ENCODE data around the gene NDUFS3. TPM values are rescaled to one million over a fixed set of nuclear protein-coding genes. Genes with fewer than 3 reads are reported as not detected.

The NDUFS3 gene
- total RNA-seq, 3 donors from 2014 or later = 150 to 205 (median 197) TPM

DNA sequence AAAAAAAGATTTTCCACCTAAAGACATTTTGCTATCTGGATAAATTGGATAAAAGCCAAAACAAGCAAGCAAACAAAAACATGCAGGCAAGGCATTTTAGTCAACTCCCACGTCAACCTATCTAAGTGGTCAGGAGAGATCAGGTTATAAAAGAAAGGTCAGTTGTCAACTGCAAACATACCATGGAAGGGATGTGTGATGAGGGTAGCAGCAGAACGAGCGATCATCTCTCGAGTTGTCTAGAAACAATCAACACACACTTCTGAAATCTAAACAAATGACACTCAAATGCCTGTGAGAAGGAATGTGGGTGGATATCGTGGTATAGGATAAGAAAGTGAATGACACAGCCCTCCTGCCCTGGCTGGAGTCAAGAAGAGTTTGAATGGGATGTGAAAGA is 52.6 kb downstream of the NDUFS3 start:
- intact Hi-C loops (cut with DNase I, micrococcal nuclease) = no loop called here
- H3K36me3 ChIP-seq (ENCODE audit: low read depth) = peaks cover 2% of the 10 kb centered on the region
- ATAC-seq (no peak), DNase-seq (no peak)
- H3K4me1 ChIP-seq (ENCODE audit: low read depth) = no peaks in the 10 kb centered on the region
- no peak overlapping the region for H3K4me3 ChIP-seq
- TF ChIP-seq, protein P1, sequence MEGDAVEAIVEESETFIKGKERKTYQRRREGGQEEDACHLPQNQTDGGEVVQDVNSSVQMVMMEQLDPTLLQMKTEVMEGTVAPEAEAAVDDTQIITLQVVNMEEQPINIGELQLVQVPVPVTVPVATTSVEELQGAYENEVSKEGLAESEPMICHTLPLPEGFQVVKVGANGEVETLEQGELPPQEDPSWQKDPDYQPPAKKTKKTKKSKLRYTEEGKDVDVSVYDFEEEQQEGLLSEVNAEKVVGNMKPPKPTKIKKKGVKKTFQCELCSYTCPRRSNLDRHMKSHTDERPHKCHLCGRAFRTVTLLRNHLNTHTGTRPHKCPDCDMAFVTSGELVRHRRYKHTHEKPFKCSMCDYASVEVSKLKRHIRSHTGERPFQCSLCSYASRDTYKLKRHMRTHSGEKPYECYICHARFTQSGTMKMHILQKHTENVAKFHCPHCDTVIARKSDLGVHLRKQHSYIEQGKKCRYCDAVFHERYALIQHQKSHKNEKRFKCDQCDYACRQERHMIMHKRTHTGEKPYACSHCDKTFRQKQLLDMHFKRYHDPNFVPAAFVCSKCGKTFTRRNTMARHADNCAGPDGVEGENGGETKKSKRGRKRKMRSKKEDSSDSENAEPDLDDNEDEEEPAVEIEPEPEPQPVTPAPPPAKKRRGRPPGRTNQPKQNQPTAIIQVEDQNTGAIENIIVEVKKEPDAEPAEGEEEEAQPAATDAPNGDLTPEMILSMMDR (IDR thresholded peaks at IDR 0.05) = no peak
- no peaks in the 10 kb centered on the region for H3K9me3 ChIP-seq

Other genes starting within 250 kb of the NDUFS3 start
- gene MYBPC3, start 226.4 kb upstream of the NDUFS3 start, total RNA-seq = 1 to 10 TPM in 1 of 3 donors, under 1 TPM in 2; 0.06 to 1.1 (median 0.09) TPM
- 10 to 100 TPM in 2 of 3 donors, 1 to 10 TPM in 1; 4.9 to 21.0 (median 20.6) TPM for gene SPI1, start 200.5 kb upstream of the NDUFS3 start, total RNA-seq
- 10 to 100 TPM; 14.4 to 30.9 (median 21.4) TPM for gene SLC39A13, start 170.5 kb upstream of the NDUFS3 start, total RNA-seq
- 100 to 1,000 TPM in 1 of 3 donors, 10 to 100 TPM in 2; 70.7 to 115 (median 91.0) TPM for gene PSMC3, start 152.6 kb upstream of the NDUFS3 start, total RNA-seq
- under 1 TPM; 0.41 to 0.96 (median 0.95) TPM for gene RAPSN, start 129.9 kb upstream of the NDUFS3 start, total RNA-seq
- gene CELF1, start 25.9 kb upstream of the NDUFS3 start, total RNA-seq = 100 to 1,000 TPM in 1 of 3 donors, 10 to 100 TPM in 2; 83.7 to 132 (median 94.1) TPM
- 10 to 100 TPM; 20.8 to 36.1 (median 27.1) TPM for gene PTPMT1, start 13.5 kb upstream of the NDUFS3 start, total RNA-seq
- 10 to 100 TPM; 14.1 to 18.2 (median 16.0) TPM for gene KBTBD4, start 104 bp upstream of the NDUFS3 start, total RNA-seq
- gene FAM180B, start 7.6 kb downstream of the NDUFS3 start, total RNA-seq = under 1 TPM in 2 of 3 donors, not detected in 1; 0.36 to 0.51 TPM
- gene C1QTNF4, start 15.3 kb downstream of the NDUFS3 start, total RNA-seq = 1 to 10 TPM in 1 of 3 donors, under 1 TPM in 2; 0.17 to 3.5 (median 0.34) TPM
- 100 to 1,000 TPM in 2 of 3 donors, 10 to 100 TPM in 1; 89.7 to 137 (median 126) TPM for gene MTCH2, start 63.5 kb downstream of the NDUFS3 start, total RNA-seq
- 1 to 10 TPM; 1.6 to 7.4 (median 3.1) TPM for gene AGBL2, start 136.3 kb downstream of the NDUFS3 start, total RNA-seq
- 10 to 100 TPM; 68.4 to 94.8 (median 74.0) TPM for gene FNBP4, start 188.3 kb downstream of the NDUFS3 start, total RNA-seq

All from mucosa of descending colon (tissue), 3 donors.